ENCODE data around the gene PLD6. TPM values are rescaled to one million over a fixed set of nuclear protein-coding genes. Genes with fewer than 3 reads are reported as not detected.

Gene PLD6
- total RNA-seq, 1 experiment from 2014 or later, result 0.09 TPM

GRCh38 chr17:17154556-17154955, 51.6 kb downstream of the PLD6 start:
- no CpG with 5 or more reads among the region's 5 CpGs for WGBS (ENCODE audit: extremely low coverage, insufficient read length, low lambda C conversion rate)
- H3K56ac ChIP-seq (ENCODE audit: insufficient read length, low read depth, low read length), result no peak overlapping the region
- DNase-seq, result no peak
- H3K9me3 ChIP-seq (ENCODE audit: control insufficient read depth, low read depth, low read length), result no peaks in the 10 kb centered on the region
- H3K14ac ChIP-seq (ENCODE audit: insufficient read depth, low read length), result no peak overlapping the region
- H3K27ac ChIP-seq (ENCODE audit: insufficient read length, low read depth, low read length), result no peak overlapping the region
- H2BK5ac ChIP-seq (ENCODE audit: insufficient read length, low read length), result no peak overlapping the region
- no peak overlapping the region for H4K5ac ChIP-seq (ENCODE audit: insufficient read length, low read depth, low read length)
- no peak overlapping the region for H3K23ac ChIP-seq (ENCODE audit: insufficient read length, low read depth, low read length)
- H2AFZ ChIP-seq (ENCODE audit: low read length), result no peak overlapping the region
- H3K18ac ChIP-seq (ENCODE audit: insufficient read length, low read depth, low read length), result no peak overlapping the region
- no peak overlapping the region for H4K91ac ChIP-seq (ENCODE audit: insufficient read length, low read depth, low read length)
- no peaks in the 10 kb centered on the region for H3K79me1 ChIP-seq (ENCODE audit: insufficient read depth, low read depth, low read length, poor library complexity, severe bottlenecking)
- H2BK120ac ChIP-seq (ENCODE audit: low read depth, low read length, poor library complexity, severe bottlenecking), result no peak overlapping the region
- H3T11ph ChIP-seq (ENCODE audit: low read length), result no peak overlapping the region
- no peak overlapping the region for H2BK20ac ChIP-seq (ENCODE audit: low read depth, low read length, poor library complexity, severe bottlenecking)
- no peaks in the 10 kb centered on the region for H3K4me1 ChIP-seq (ENCODE audit: insufficient read depth, low read length)
- H3K4me2 ChIP-seq (ENCODE audit: insufficient read depth, insufficient read length, low read length), result no peak overlapping the region
- H2BK15ac ChIP-seq (ENCODE audit: low read depth, low read length), result no peak overlapping the region
- H3K27ac Mint-ChIP-seq, result no peak overlapping the region
- H3K27me3 Mint-ChIP-seq (ENCODE audit: low read depth), result no peaks in the 10 kb centered on the region
- no peaks in the 10 kb centered on the region for H3K27me3 ChIP-seq (ENCODE audit: insufficient read depth, low read length)
- H4K8ac ChIP-seq (replicated peaks; ENCODE audit: insufficient read length, low read depth, low read length), result no peak overlapping the region
- H3K4ac ChIP-seq (ENCODE audit: low read depth, low read length), result no peak overlapping the region
- H2BK12ac ChIP-seq (ENCODE audit: insufficient read length, low read depth, low read length), result no peak overlapping the region
- H3K4me3 Mint-ChIP-seq, result no peak overlapping the region
- no peak overlapping the region for H2AK5ac ChIP-seq (ENCODE audit: insufficient read length, low read length)
- H3K36me3 Mint-ChIP-seq (ENCODE audit: insufficient read depth in 1 of 3, low read depth in 3 of 3), result peaks cover 33 to 71% (median 66%) of the 10 kb centered on the region in 3 experiments
- no peaks in the 10 kb centered on the region for H3K9me3 Mint-ChIP-seq
- H4K20me1 ChIP-seq (ENCODE audit: control insufficient read depth, insufficient read depth, insufficient read length), result no peaks in the 10 kb centered on the region
- H3K79me2 ChIP-seq (ENCODE audit: insufficient read depth, low read length), result no peaks in the 10 kb centered on the region
- no peaks in the 10 kb centered on the region for H3K4me1 Mint-ChIP-seq
- no peak overlapping the region for H3K9ac ChIP-seq (ENCODE audit: extremely low read depth, insufficient read length, low read length)
- no peaks in the 10 kb centered on the region for H3K23me2 ChIP-seq (ENCODE audit: insufficient read length, low read depth, low read length, poor library complexity, severe bottlenecking)
- TF ChIP-seq CTCF (conservative IDR thresholded peaks at IDR 0.05), result no peak

Measured in H9 (cell line).